ENCODE data around the gene WDR77. TPM values are rescaled to one million over a fixed set of nuclear protein-coding genes. Genes with fewer than 3 reads are reported as not detected.

Gene WDR77
- total and polyA plus RNA-seq, 2 experiments from 2014 or later = 37.3 to 55.3 TPM

DNA sequence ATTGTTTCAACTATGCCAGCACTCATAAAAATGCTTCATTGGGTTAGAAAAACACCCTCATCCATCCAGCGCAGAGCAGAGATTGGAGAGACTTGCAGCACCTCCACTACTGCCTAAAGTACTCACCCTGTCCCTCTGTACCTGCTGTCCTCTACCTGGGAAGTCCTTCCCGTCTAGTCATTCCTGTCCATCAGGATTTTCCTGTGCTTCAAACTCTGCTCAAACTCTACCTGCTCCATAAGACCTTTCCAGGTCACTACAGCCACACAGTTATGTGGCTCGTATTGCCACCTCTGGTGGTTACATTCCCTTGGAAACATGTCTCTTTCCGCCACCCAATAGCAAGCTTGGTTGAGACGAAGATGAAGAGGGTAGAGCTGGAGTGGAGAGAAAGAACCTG lies 28.7 kb downstream of the WDR77 start:
- Histone ChIP-seq H3K79me2 (no peaks in the 10 kb centered on the region), H3K9me3 (ENCODE audit: low read depth) (no peaks in the 10 kb centered on the region), H3K9me2 (replicated peaks; ENCODE audit: insufficient read depth) (no peaks in the 10 kb centered on the region), H3K4me2 (no peak overlapping the region), H2AFZ (no peak overlapping the region), H3K4me1 (ENCODE audit: insufficient read depth) (peaks cover 16% of the 10 kb centered on the region), H4K20me1 (ENCODE audit: insufficient read depth, poor library complexity, severe bottlenecking) (no peaks in the 10 kb centered on the region), H3K27ac (no peak overlapping the region), H3K27me3 (no peaks in the 10 kb centered on the region), H3K4me3 (no peak overlapping the region), H3K36me3 (replicated peaks; ENCODE audit: insufficient read depth, low read depth) (no peaks in the 10 kb centered on the region)
- TF ChIP-seq EZH2phosphoT487 (IDR thresholded peaks at IDR 0.05; ENCODE audit: low read depth, severe bottlenecking, unreplicated experiment) = no peak
- no peak for TF ChIP-seq EZH2 (IDR thresholded peaks at IDR 0.05; ENCODE audit: borderline replicate concordance)
- TF ChIP-seq, protein P1, sequence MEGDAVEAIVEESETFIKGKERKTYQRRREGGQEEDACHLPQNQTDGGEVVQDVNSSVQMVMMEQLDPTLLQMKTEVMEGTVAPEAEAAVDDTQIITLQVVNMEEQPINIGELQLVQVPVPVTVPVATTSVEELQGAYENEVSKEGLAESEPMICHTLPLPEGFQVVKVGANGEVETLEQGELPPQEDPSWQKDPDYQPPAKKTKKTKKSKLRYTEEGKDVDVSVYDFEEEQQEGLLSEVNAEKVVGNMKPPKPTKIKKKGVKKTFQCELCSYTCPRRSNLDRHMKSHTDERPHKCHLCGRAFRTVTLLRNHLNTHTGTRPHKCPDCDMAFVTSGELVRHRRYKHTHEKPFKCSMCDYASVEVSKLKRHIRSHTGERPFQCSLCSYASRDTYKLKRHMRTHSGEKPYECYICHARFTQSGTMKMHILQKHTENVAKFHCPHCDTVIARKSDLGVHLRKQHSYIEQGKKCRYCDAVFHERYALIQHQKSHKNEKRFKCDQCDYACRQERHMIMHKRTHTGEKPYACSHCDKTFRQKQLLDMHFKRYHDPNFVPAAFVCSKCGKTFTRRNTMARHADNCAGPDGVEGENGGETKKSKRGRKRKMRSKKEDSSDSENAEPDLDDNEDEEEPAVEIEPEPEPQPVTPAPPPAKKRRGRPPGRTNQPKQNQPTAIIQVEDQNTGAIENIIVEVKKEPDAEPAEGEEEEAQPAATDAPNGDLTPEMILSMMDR (IDR thresholded peaks at IDR 0.05; ENCODE audit: poor library complexity) = no peak
- WGBS (ENCODE audit: low lambda C conversion rate, missing lambda C conversion rate) = 79% methylated on average over 5 of the region's 5 CpGs
- DNase-seq (ENCODE audit: low spot score) = no peak

DNA sequence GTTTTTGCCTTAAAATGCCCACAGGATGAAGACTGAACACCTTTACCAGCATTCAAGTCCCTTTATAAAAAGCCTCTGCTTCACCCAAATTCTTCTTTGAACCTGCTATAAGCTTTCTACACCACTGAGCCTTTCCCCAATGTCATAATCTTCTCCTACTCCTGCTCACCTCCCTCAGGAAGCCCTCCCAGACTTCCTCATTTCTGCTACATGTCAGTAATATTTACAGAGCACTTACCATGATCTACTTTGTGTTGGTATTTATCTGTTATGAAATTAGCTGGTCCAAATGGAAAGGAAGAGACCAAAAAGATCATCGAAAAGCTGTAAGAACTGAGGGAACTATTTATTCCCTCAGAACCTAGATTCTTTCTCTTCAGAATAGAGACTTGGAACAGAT lies 30.0 kb downstream of the WDR77 start:
- no peaks in the 10 kb centered on the region for H4K20me1 ChIP-seq (ENCODE audit: insufficient read depth, poor library complexity, severe bottlenecking)
- no peaks in the 10 kb centered on the region for H3K36me3 ChIP-seq (replicated peaks; ENCODE audit: insufficient read depth, low read depth)
- H3K27ac ChIP-seq = no peak overlapping the region
- no peak overlapping the region for H3K4me3 ChIP-seq
- H3K4me1 ChIP-seq (ENCODE audit: insufficient read depth) = peaks cover 16% of the 10 kb centered on the region
- H3K9me2 ChIP-seq (replicated peaks; ENCODE audit: insufficient read depth) = no peaks in the 10 kb centered on the region
- no peaks in the 10 kb centered on the region for H3K9me3 ChIP-seq (ENCODE audit: low read depth)
- no peak for TF ChIP-seq EZH2phosphoT487 (IDR thresholded peaks at IDR 0.05; ENCODE audit: low read depth, severe bottlenecking, unreplicated experiment)
- TF ChIP-seq, protein P1 (IDR thresholded peaks at IDR 0.05; ENCODE audit: poor library complexity) = no peak
- TF ChIP-seq EZH2 (IDR thresholded peaks at IDR 0.05; ENCODE audit: borderline replicate concordance) = no peak
- no peak for DNase-seq (ENCODE audit: low spot score)
- no peaks in the 10 kb centered on the region for H3K79me2 ChIP-seq
- WGBS (ENCODE audit: low lambda C conversion rate, missing lambda C conversion rate) = 91% methylated on average over 1 of the region's 1 CpG
- H2AFZ ChIP-seq = no peak overlapping the region
- no peaks in the 10 kb centered on the region for H3K27me3 ChIP-seq
- no peak overlapping the region for H3K4me2 ChIP-seq

DNA sequence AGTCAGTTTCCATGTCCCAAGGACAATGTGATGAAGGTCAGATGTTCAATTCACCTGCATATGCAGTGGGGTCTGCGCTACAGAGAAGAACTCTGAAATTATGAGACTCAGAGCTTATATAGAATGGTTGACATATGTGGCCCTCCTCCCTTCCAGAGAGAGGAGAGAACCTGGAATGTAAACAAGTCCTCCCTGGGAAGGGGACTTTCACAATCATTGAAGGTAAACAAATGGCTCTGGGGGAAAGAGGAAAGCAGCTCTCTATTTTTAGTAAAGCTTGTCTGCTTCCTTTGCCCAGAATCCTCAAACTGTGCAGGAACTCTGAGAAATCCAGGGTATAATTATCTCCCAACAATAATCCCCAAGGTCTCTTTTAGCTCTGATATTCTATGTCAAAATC lies 31.3 kb downstream of the WDR77 start:
- 89% methylated on average over 1 of the region's 1 CpG for WGBS (ENCODE audit: low lambda C conversion rate, missing lambda C conversion rate)
- H3K4me2 ChIP-seq = peak overlapping the region; percentile 28
- no peak overlapping the region for H2AFZ ChIP-seq
- H4K20me1 ChIP-seq (ENCODE audit: insufficient read depth, poor library complexity, severe bottlenecking) = no peaks in the 10 kb centered on the region
- DNase-seq (ENCODE audit: low spot score) = peak; percentile 49
- H3K36me3 ChIP-seq (replicated peaks; ENCODE audit: insufficient read depth, low read depth) = no peaks in the 10 kb centered on the region
- H3K27ac ChIP-seq = peak overlapping the region; percentile 36
- peaks cover 16% of the 10 kb centered on the region for H3K4me1 ChIP-seq (ENCODE audit: insufficient read depth)
- no peaks in the 10 kb centered on the region for H3K27me3 ChIP-seq
- no peak for TF ChIP-seq EZH2phosphoT487 (IDR thresholded peaks at IDR 0.05; ENCODE audit: low read depth, severe bottlenecking, unreplicated experiment)
- no peak for TF ChIP-seq EZH2 (IDR thresholded peaks at IDR 0.05; ENCODE audit: borderline replicate concordance)
- TF ChIP-seq, protein P1 (IDR thresholded peaks at IDR 0.05; ENCODE audit: poor library complexity) = no peak
- no peaks in the 10 kb centered on the region for H3K79me2 ChIP-seq
- H3K9me3 ChIP-seq (ENCODE audit: low read depth) = no peaks in the 10 kb centered on the region
- no peaks in the 10 kb centered on the region for H3K9me2 ChIP-seq (replicated peaks; ENCODE audit: insufficient read depth)
- no peak overlapping the region for H3K4me3 ChIP-seq

DNA sequence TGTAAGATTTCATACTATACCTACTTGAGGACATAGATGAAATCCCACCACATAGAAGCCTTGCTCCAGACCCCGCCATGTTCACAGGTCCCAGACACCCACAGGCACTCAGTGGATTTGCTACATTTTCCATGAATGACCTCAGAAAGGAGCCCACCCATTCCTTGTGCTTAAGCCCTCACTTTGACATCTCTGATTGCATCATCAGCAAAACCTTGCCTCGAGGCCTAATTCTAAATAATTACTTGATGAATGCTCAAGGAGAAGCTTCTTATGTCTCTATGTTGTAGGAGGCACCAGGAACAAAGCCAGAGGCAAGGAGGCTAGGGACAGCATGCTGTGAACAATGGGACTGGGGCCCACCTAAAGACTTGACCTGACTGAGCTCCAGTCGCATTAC lies 33.6 kb downstream of the WDR77 start:
- H3K9me3 ChIP-seq (ENCODE audit: low read depth) = no peaks in the 10 kb centered on the region
- no peak overlapping the region for H3K4me2 ChIP-seq
- H3K36me3 ChIP-seq (replicated peaks; ENCODE audit: insufficient read depth, low read depth) = no peaks in the 10 kb centered on the region
- no peak for TF ChIP-seq EZH2 (IDR thresholded peaks at IDR 0.05; ENCODE audit: borderline replicate concordance)
- no peak overlapping the region for H2AFZ ChIP-seq
- no peak for DNase-seq (ENCODE audit: low spot score)
- no peaks in the 10 kb centered on the region for H3K27me3 ChIP-seq
- H3K9me2 ChIP-seq (replicated peaks; ENCODE audit: insufficient read depth) = no peaks in the 10 kb centered on the region
- no peak overlapping the region for H3K4me3 ChIP-seq
- H4K20me1 ChIP-seq (ENCODE audit: insufficient read depth, poor library complexity, severe bottlenecking) = no peaks in the 10 kb centered on the region
- WGBS (ENCODE audit: low lambda C conversion rate, missing lambda C conversion rate) = 89% methylated on average over 3 of the region's 3 CpGs
- H3K79me2 ChIP-seq = no peaks in the 10 kb centered on the region
- H3K4me1 ChIP-seq (ENCODE audit: insufficient read depth) = peaks cover 16% of the 10 kb centered on the region
- H3K27ac ChIP-seq = no peak overlapping the region
